Prostate gland (tissue), 2 donors: Measurements from ENCODE around the gene DRC1. TPM values are rescaled to one million over a fixed set of nuclear protein-coding genes. Genes with fewer than 3 reads are reported as not detected.

Source experiments
- DNase-seq: peaks from one replicate; pipeline ENCODE4 v3.0.0-alpha.2; 2019; ENCODE audit warnings: low spot score
- H3K27ac ChIP-seq, 2 donors: fragments of 200-600 bp; sonication (generic); 2 replicates each; pipeline ENCODE4 v1.5.1; 2017 to 2019
- H3K27me3 ChIP-seq: fragments of 200-600 bp; sonication (generic); replicated peaks from 2 replicates; pipeline ENCODE4 v1.5.1; 2019; ENCODE audit not compliant: insufficient read depth
- H3K36me3 ChIP-seq, 2 donors: fragments of 200-600 bp; sonication (generic); 1 replicate in 1 of 2; 2 replicates in 1 of 2; pipeline versions ENCODE4 v1.5.1 to v1.8.1; 2017 to 2019
- H3K4me1 ChIP-seq: fragments of 200-600 bp; sonication (generic); replicated peaks from 2 replicates; pipeline ENCODE4 v1.5.1; 2019
- H3K4me3 ChIP-seq, 2 donors: fragments of 200-600 bp; sonication (generic); 2 replicates each; pipeline ENCODE4 v1.5.1; 2017 to 2019
- H3K9me3 ChIP-seq: fragments of 200-600 bp; sonication (generic); 2 replicates; pipeline ENCODE4 v1.5.1; 2017
- POLR2A ChIP-seq: fragments of 450-650 bp; IDR thresholded peaks from one replicate; pipeline ENCODE4 v1.6.1; 2016; ENCODE audit warnings: antibody characterized with exemption, mild to moderate bottlenecking
- POLR2AphosphoS5 ChIP-seq: sonication (generic); formaldehyde crosslinking; IDR thresholded peaks from one replicate; pipeline ENCODE4 v1.6.1; 2017; ENCODE audit warnings: antibody characterized with exemption
- WGBS: methylation state at CpG from one replicate; pipeline ENCODE4 v1.1.5; 2018; 5-methylcytosine and 5-hydroxymethylcytosine counted together
- intact Hi-C: fragments of 100-400 bp; cut with DNase I; formaldehyde crosslinking; loops from one replicate; pipeline ENCODE4 v1.14.2; 2022
- total RNA-seq, 2 donors: library from RNA; depleted of rRNA; stranded (reverse); fragments of >200 nt; gene quantifications; one replicate each; pipeline ENCODE4 v1.1.0, GENCODE V29; 2016
- TF ChIP-seq, protein P1 (sequence below), 4 experiments: fragments of 200-600 bp in 2 of 4; fragments of 450-650 bp in 2 of 4; sonication (generic) in 2 of 4; IDR thresholded peaks; 1 replicate in 3 of 4; 2 replicates in 1 of 4; pipeline ENCODE4 v1.5.1; 2016 to 2019; ENCODE audit warnings: antibody characterized with exemption in 4 of 4, mild to moderate bottlenecking in 2 of 4, moderate library complexity in 2 of 4

Gene DRC1
- total RNA-seq, 2 donors from 2014 or later: 3.8 TPM; not detected in 1

DNA sequence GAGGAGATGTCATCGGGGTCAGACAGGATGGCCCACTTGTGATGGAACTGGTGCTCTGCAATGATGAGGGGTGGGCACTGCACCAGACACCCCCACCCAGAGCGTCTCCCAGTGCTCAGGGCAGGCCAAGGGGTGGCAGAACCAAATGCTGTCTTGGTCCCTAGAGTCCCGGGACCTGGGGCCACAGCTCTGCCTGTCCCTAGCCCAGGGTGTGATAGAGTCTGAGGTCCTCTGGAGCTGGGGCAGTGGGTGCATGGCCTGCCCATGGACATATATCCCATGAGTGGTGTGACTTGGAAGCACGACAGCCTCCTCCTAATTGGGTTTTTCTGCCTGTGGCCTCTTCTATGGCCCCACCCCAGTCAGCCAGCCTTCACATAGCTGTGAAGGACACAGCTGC lies 82.9 kb downstream of the DRC1 start:
- DNase-seq: no peak
- intact Hi-C loops: no loop called here
- H3K4me1 ChIP-seq: no peaks in the 10 kb centered on the region
- WGBS: 91% methylated on average over 4 of the region's 4 CpGs
- H3K27me3 ChIP-seq: peaks cover 2% of the 10 kb centered on the region
- no peaks in the 10 kb centered on the region for H3K9me3 ChIP-seq
- H3K36me3 ChIP-seq: no peaks in the 10 kb centered on the region
- no peak overlapping the region for H3K4me3 ChIP-seq
- TF ChIP-seq POLR2AphosphoS5 (no peak), POLR2A (no peak)
- TF ChIP-seq, protein P1, sequence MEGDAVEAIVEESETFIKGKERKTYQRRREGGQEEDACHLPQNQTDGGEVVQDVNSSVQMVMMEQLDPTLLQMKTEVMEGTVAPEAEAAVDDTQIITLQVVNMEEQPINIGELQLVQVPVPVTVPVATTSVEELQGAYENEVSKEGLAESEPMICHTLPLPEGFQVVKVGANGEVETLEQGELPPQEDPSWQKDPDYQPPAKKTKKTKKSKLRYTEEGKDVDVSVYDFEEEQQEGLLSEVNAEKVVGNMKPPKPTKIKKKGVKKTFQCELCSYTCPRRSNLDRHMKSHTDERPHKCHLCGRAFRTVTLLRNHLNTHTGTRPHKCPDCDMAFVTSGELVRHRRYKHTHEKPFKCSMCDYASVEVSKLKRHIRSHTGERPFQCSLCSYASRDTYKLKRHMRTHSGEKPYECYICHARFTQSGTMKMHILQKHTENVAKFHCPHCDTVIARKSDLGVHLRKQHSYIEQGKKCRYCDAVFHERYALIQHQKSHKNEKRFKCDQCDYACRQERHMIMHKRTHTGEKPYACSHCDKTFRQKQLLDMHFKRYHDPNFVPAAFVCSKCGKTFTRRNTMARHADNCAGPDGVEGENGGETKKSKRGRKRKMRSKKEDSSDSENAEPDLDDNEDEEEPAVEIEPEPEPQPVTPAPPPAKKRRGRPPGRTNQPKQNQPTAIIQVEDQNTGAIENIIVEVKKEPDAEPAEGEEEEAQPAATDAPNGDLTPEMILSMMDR (IDR thresholded peaks at IDR 0.05): no peak
- no peak overlapping the region for H3K27ac ChIP-seq

DNA sequence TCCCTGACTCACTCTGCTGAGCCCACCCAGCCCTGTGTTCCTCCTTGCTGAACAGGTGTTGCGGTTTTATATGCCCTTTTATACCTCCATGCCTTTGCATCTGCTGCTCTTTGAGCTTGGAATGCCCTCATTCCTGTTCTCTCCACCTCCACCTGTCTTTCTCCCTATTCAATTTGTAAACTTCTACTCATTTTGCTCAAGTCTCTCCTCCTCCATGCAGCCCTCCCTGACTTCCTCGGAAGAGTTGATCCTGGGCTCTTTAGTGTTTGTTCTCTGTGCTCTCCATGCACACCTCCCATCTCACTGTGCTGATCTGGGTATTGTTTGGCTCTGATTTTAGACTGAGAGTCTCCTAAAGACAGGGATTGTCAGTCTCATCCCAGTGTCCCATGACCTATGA lies 83.4 kb downstream of the DRC1 start:
- Histone ChIP-seq H3K36me3 (no peaks in the 10 kb centered on the region), H3K4me3 (no peak overlapping the region), H3K4me1 (no peaks in the 10 kb centered on the region), H3K27ac (no peak overlapping the region), H3K27me3 (peaks cover 2% of the 10 kb centered on the region), H3K9me3 (no peaks in the 10 kb centered on the region)
- intact Hi-C loops: no loop called here
- no peak for DNase-seq
- 90% methylated on average over 2 of the region's 2 CpGs for WGBS
- no peak for TF ChIP-seq POLR2AphosphoS5
- TF ChIP-seq, protein P1 (IDR thresholded peaks at IDR 0.05): no peak
- TF ChIP-seq POLR2A: no peak

DNA sequence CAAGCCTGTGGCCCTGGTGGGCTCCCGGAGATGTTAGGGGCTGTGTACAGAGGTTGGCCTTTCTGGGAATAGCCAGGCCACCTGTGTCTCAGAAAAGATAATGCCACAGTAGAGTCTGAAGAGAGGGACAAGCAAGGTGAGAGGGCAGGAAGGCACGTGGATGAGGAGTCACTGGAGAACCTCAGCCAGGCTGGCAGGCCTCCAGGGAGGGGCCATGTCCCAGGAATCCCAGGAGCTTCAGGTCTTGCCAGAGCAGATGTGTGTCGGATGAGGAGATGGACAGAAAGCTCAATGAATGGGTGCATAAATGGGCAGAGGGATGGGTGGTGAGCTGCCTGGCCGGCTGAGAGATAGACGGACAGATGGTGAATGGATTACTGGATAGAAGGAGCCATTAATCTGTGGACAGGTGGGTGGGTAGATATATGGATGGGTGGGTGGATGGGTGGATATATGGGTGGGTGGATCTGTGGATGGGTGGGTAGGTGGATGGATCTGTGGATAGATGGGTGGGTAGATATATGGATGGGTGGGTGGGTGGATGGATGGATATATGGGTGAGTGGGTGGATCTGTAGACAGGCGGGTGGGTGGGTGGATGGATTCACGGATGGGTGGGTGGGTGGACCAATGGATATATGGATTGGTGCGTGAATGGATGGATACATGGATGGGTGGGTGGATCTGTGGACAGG lies 84.2 kb downstream of the DRC1 start:
- WGBS: 86% methylated on average over 8 of the region's 8 CpGs
- intact Hi-C loops: no loop called here

DNA sequence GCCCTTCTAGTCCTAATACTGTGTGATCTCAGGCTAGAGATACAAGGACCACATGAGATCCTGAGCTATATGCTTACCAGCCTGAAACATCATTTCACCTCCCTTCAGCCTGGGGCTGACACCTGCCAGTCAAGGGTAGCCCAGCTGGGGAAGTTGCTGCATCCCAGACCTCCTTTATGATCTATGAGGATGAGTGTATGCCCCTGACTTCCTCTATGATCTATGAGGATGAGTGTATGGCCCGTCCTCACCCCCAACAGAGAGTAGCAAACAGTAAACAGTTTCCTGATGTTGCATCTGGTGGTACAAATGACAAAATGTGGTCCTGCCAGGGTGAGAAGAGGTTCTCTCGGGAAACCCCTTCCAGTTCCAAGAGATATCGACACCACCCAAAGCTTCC lies 85.1 kb downstream of the DRC1 start:
- TF ChIP-seq, protein P1 (IDR thresholded peaks at IDR 0.05): no peak

More for the DNA sequence above, 84.2 kb downstream of the DRC1 start:
- Histone ChIP-seq H3K4me1 (no peaks in the 10 kb centered on the region), H3K27me3 (peaks cover 2% of the 10 kb centered on the region), H3K9me3 (no peaks in the 10 kb centered on the region), H3K36me3 (no peaks in the 10 kb centered on the region), H3K27ac (no peak overlapping the region), H3K4me3 (no peak overlapping the region)
- DNase-seq: no peak
- TF ChIP-seq, protein P1 (IDR thresholded peaks at IDR 0.05): no peak
- no peak for TF ChIP-seq POLR2A
- TF ChIP-seq POLR2AphosphoS5: no peak

DNA sequence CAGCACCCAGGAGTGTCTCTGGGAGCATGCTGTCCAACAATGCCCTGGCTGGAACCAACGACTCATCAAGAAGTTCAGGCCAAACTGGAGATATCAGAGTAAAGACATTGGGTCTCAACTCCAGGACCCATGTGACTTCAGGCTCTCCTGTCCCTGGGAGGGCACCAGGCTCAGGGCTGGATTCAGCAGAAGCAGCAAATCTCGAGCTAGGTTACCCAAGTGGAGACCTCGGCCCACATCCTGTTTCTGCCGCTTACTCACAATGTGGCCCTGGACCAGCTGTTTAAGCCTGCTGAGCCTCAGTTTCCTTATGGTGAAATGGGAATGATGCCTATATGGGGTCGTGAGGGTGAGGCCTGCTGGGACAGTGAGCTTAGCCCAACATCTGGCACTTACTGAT lies 85.5 kb downstream of the DRC1 start:
- TF ChIP-seq POLR2A: no peak
- no peak for TF ChIP-seq POLR2AphosphoS5
- TF ChIP-seq, protein P1 (IDR thresholded peaks at IDR 0.05): no peak
- H3K36me3 ChIP-seq: no peaks in the 10 kb centered on the region
- 90% methylated on average over 5 of the region's 5 CpGs for WGBS
- no peak overlapping the region for H3K4me3 ChIP-seq
- H3K9me3 ChIP-seq: no peaks in the 10 kb centered on the region
- H3K27ac ChIP-seq: no peak overlapping the region
- intact Hi-C loops: no loop called here
- no peak for DNase-seq
- no peaks in the 10 kb centered on the region for H3K4me1 ChIP-seq
- peaks cover 2% of the 10 kb centered on the region for H3K27me3 ChIP-seq

More for the DNA sequence above, 85.1 kb downstream of the DRC1 start:
- 94% methylated on average over 2 of the region's 3 CpGs for WGBS
- Histone ChIP-seq H3K4me3 (no peak overlapping the region), H3K4me1 (no peaks in the 10 kb centered on the region), H3K36me3 (no peaks in the 10 kb centered on the region), H3K9me3 (no peaks in the 10 kb centered on the region), H3K27me3 (peaks cover 2% of the 10 kb centered on the region), H3K27ac (no peak overlapping the region)
- no peak for DNase-seq
- intact Hi-C loops: no loop called here
